Activated CD8-positive, alpha-beta memory T cell treated with anti-CD3 and anti-CD28 coated beads, Interleukin-2, amount 50 U/mL, for 48 hours (primary cell): ENCODE results near the gene DLGAP1.

ENCODE experiments used
- DNase-seq: peaks from one replicate; pipeline ENCODE4 v3.0.0-alpha.2; 2020

Gene DLGAP1

DNA sequence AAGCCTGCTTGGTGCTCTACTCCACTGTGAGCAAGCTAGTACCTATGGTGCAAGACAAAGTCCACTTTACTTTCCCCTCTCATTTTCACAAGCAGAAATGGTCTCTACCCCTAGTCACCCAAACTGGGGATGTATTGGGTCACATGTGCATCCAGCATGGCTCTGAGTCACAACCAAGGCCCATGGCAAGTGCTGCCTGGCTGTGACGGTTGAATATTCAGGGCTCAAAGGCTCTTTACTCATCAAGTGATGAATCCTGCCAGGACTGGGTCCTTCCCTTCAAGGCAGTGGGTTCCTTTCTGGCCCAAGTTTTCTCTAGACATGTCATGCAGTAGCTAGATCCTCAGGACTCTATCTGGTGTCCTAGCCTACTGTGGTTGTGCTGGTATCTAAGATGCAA, 311.5 kb downstream of the DLGAP1 start:
- DNase-seq = no peak

GRCh38 chr18:4142876-4143275, 312.2 kb downstream of the DLGAP1 start:
- DNase-seq = no peak

- no peak for DNase-seq
Measured at GRCh38 chr18:4134700-4135099, 320.4 kb downstream of the DLGAP1 start.

DNA sequence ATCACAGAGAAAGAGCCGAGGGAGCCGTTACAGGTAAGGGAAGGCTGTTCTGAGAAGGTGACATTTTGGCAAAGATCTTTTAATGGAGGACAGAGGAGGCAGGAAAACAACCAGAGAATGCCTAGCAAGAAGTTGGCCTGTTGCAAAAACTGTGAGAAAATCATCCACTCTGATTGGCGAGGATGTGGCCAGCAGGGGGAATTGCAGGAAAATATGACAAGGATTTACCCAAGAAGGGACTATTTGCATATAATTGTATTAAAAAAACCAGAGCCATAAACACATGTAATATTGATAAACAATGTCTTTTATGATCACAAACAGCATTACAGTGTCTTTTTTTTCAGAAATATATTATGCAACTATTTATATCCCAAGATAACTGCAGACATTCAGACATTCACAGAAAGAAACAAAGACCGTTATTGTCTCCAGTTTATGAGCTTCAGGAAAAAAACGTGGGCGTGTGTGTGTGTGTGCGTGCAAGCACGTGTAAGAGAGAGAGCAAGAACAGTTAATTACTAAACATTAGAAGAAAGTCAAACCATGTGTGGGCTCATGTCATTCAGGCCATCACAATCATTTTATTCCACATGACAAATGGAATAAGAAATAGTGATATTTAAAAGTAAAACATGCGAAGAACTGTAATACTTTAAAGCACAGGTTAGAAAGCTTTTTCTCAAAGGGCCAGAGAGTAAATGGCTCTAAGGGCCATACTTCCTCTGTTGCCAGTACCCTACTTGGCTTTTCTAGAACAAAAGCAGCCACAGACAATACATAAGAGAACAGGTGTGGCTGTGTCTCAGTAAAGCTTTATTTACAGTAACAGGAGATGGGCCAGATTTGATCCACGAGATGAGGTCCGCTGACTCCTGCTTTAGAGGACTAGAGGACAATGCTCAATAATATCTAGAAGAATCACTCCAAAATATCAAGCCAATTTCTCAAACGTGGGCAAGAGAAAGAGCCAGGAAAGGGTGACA, 324.1 kb downstream of the DLGAP1 start:
- DNase-seq = no peak

DNA sequence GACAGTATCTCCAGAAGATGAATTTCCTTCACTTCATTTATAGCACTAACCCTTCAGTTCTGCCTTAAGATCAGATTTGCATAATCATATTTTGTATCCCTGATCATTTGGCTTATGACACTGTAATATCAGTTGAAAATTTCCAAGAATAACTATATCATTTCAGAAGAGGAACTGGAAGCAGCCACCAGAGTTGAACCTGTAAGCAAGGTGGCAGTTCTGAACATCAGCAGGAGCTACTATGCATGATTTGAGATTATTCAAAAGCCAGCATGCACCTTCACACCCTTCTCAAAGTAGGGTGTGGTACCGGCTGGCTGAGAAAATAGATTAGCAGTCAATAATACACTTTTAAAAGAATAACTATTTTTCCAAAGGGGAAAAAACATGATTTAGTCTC, 328.2 kb downstream of the DLGAP1 start:
- DNase-seq = no peak

DNA sequence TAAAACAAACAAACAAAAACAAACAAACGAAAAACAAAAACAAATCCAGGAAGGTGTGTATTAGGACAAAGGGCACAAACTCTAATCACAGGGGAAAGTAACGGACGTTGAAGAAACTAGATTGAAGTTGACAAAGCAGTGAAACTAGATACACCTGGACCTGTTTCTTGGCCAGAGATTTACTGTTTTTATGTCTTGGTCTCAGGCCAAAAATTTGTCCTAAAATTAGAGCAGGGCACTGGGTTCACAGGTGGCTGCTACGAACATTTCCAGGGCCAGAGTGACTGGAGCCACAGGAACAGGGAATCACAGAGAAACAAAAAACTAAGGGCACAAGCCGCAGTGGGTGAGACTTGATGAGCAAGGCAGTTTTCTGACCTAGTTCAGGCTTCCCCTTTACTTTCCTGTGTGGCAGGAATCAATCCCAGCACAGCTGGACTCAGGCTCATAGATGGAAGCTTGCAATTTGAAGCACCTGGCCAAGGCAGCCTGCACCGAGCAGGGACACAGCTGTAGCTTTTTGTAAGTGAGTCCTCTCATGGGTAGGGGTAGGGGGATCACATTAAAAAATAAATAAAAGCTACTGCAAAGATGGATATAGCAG, 329.4 kb downstream of the DLGAP1 start:
- no peak for DNase-seq

DNA sequence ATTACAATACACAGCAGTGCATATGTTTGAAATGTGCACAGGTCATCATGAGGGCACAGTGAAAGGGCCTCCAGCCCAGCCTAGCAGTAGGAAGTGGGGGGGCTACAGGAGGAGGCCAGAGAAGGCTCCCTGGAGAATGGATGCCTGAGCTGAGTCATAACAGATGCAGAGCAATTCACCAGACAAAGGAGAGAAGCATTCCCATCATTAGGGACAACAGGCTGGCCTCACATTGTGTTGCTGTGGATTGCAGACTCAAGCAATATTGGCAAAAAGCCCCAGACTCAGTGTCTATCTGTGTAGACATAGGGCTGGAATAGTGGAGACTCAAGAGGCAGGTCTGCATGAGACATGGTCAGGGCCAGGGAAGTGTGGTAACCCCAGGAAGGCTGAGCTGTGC, 329.9 kb downstream of the DLGAP1 start:
- DNase-seq = no peak

- DNase-seq = no peak
Measured at GRCh38 chr18:4119813-4120212, 335.3 kb downstream of the DLGAP1 start.

- no peak for DNase-seq
Measured at GRCh38 chr18:4119127-4119648, 335.9 kb downstream of the DLGAP1 start.

DNA sequence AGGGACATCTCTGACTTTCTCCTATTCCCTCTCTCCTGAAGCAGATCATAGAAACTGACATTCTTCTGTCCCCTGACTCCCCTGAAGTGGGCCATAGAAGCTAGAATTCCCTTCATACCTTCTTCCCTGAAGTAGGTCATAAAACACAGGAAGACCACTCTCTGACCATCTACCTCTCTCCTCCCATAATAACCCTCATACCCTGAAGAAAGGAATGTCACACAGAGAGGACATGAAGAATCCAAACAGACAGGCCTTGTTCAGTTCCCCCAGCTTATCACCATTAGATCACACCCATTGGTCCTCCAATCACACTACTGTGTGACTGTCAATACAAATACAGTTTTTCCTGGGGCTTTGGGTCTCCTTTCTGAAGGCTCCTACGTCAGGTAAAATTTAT, 347.1 kb downstream of the DLGAP1 start:
- no peak for DNase-seq

DNA sequence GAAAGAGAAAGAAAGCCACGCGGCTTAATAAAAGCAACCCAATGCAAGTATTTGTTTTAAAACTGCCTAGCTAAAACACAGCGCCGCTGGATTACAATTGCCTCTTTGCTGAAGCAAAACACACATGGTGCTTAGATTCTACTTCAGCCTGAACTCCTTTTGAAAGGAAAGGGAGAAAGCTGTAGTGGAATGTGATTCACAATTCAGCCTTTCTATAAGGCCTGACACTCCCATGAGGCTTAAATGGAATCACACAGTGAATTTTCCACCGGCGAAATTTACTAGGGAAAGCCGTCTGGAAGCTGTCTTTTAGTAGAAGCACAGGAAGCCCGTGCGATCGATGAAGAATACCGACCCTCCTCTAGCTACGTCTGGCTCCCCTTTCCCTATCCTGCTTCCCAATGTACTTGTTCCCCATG, 348.0 kb downstream of the DLGAP1 start:
- DNase-seq = no peak

DNA sequence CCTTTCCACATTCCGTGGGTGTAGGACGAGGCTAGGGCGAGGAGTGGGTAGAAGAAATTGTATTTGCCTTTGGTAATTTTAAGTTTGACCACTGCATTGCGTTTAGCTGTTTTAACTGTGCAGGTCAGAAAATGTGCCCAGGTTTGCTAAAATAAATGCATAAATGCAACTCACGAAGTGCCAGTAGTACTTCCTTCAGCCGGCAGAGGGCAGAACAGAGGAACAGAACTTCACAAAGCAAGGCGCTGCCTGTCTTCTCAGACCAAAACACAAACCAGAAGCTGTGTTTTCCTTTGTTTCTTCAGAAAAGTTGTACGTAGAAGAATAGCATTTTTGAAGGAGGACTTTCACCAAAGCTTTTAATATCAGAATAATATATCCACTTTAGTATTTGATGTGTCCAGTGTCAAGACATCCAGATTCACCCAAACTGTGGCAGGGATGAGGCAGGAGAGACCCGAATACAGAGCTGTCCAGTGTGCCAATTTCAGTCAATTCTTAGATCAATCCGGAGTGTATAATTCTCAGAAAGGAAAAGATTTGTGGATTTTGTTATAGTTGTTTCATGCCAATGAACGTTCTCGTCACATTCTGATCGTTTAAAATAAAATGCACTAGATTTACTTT, 348.6 kb downstream of the DLGAP1 start:
- DNase-seq = peak; percentile 84

- DNase-seq = no peak
Measured at GRCh38 chr18:4102901-4103300, 352.2 kb downstream of the DLGAP1 start.

DNA sequence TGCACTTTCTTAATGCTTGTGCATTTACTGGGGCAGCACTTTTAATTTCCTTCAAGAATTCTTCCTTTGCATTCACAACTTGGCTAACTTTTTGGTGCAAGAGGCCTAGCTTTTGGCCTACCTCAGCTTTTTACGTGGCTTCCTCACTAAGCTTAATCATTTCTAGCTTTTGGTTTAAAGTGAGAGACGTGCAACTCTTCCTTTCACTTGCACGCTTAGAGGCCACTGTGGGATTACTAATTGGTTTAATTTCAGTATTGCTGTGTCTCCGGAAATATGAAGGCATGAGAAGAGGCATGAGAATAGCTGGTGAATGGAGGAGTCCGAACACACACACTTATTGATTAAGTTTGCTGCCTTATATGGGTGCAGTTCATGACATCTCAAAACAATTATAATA, 354.1 kb downstream of the DLGAP1 start:
- DNase-seq = no peak

DNA sequence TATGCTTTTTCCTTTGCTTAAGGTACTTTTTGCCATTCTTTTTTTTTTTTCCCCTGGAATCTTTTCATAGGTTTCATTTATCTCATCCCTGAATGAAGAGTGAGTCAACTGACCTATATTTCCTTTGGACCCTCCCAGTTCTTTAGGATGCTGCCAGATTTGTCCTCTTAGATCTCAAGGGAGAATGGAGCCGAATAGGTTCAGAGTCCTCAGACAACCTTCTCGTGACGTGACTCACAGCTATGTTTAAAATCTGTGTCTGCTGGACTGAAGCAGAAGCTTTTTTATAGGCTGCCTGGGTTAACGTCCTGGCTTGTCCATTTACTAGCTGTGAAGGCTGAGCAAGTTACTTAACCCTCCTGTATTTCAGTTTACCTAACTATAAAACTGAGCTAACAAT, 358.6 kb downstream of the DLGAP1 start:
- DNase-seq = no peak

DNA sequence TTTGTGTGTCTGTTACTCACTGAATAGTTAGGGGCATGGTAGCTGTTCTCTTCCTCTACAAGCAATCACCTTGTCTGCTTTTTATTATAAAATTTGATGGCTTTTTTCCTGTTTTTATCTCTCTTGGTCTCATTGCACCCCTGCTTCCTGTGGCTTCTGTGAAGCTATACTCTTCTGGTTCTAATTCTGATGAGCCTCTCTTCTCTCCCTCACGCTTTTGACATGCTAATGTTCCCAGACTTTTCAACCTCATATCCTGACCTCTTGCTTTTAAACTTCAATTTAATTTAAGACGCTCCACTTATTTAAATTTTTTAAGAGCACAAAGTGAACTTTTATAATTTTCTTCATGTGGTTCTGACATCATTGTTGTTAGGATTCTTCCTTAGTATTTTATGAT, 361.4 kb downstream of the DLGAP1 start:
- no peak for DNase-seq

DNA sequence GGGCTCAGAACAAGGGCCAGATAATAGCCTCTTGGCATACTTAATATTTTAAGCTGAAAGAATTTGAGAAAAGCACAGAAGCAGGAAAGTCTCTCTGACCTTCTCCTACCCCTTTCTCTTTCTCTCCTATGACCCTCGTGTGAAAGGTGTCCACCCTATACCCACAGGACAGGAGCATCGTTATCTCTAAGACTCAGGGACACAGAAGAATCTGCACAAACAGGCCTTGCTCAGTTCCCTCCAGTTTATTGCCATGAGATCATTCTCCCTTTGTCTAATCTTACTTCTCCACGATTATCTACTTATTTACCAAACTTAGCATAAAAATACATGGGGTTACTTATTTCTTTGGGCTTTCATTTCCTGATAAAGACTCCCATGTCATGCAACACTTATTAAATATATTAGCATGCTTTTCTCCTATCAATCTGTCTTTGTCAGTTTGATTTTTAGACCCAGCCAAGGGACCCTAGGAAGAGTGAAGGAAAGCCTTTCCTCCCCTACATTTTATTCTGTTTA, 370.7 kb downstream of the DLGAP1 start:
- no peak for DNase-seq

- no peak for DNase-seq
Measured at GRCh38 chr18:4078246-4078645, 376.9 kb downstream of the DLGAP1 start.

- no peak for DNase-seq
Measured at GRCh38 chr18:4077721-4078120, 377.4 kb downstream of the DLGAP1 start.

DNA sequence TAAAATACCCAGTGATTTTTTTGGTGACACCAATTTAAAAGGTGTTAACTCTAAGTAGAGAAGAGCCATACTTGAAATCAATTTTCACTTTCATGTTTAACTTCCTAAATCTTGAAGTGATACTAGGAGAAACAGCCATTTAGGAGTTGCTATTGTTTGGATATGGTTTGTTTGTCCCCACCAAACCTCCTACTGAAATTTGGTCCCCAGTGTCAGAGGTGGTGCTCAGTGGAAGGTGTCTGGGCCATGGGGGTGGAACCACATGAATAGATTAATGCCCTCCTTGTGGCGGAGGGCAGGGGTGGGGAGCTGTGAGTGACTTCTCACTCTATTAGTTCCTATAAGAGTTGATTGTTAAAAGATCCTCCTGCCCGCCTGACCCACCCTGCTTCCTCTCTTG, 377.9 kb downstream of the DLGAP1 start:
- DNase-seq = no peak

DNA sequence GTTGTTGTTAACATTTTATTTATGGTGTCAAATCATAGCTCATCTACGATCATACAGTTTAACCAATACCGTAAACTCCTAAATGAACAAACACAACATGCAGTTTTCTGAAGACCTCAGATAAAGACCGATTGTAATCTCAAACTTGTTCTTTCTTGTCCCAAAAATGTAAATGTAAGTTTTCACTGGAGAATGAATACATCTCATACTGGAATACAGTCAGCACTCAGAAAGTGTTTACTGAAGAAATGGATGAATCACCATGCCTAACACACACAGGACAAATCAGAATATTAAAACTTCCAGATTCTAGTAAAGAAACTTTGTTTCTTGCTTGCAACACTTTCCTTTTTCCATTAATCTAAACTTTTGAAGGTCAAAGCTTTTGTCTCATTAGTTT, 380.5 kb downstream of the DLGAP1 start:
- no peak for DNase-seq

- DNase-seq = no peak
Measured at GRCh38 chr18:4069183-4069582, 385.9 kb downstream of the DLGAP1 start.

DNA sequence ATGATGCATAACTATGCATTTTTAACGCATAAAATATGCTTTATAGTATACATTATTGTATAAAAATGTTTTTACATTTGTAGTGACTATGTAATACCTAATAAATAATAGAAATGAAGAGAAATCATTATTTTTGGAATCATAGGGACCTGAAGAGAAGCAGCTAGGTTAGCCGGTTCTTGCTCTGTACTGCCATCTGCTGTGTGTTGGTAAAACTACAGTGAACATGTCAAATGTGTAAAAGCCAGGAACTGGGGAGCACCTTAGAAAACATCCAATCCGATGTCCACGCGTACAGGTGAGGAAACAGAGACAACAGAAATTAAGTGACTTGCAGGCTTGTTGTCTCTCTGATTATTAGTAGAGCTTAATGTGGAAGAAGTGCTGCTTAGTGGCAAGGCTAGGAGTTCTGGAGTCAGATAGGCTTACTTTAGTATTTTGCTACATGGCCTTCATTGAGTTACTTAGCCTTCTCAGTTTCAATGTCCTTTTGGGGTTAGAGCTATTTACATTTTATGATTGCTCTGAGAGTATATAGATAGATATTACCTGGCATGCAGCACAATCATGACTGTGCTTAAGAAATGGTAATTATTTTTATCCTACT, 386.5 kb downstream of the DLGAP1 start:
- DNase-seq = peak; percentile 52
